ENCODE data around the gene DOCK9. TPM values are rescaled to one million over a fixed set of nuclear protein-coding genes. Genes with fewer than 3 reads are reported as not detected.

The DOCK9 gene
- polyA plus RNA-seq, 1 of the 3 experiments (the other 2 are of a cell fraction), result 16.6 TPM

GRCh38 chr13:98988780-98989179, 10.9 kb upstream of the DOCK9 start:
- POLR2A ChIA-PET, result no interaction called here
- no peaks in the 10 kb centered on the region for H3K9me2 ChIP-seq
- H3K4me3 ChIP-seq (ENCODE audit: low read depth in 2 of 2, low read length in 1 of 2), result no peak overlapping the region
- H3F3A ChIP-seq (replicated peaks; ENCODE audit: insufficient read depth), result no peaks in the 10 kb centered on the region
- no peaks in the 10 kb centered on the region for H3K36me3 ChIP-seq (replicated peaks in 1 of 2; ENCODE audit: control insufficient read depth in 1 of 2, insufficient read depth in 2 of 2, low read length in 1 of 2)
- H3K79me2 ChIP-seq (ENCODE audit: insufficient read depth), result no peaks in the 10 kb centered on the region
- no peaks in the 10 kb centered on the region for H3K9me3 ChIP-seq
- no peaks in the 10 kb centered on the region; a peak in 1 of 4 replicates for H3K4me1 ChIP-seq (ENCODE audit: control insufficient read depth in 1 of 2, insufficient read depth in 2 of 2, low read depth in 1 of 2, low read length in 1 of 2)
- 87% methylated on average over 6 of the region's 6 CpGs for WGBS (ENCODE audit: low lambda C conversion rate)
- H2AFZ ChIP-seq (ENCODE audit: low read depth), result no peak overlapping the region
- no peaks in the 10 kb centered on the region for H4K20me1 ChIP-seq (ENCODE audit: insufficient read depth)
- no peak overlapping the region for H3K9ac ChIP-seq
- DNase-seq, result no peak
- H3K27ac ChIP-seq (ENCODE audit: low read depth in 2 of 2, low read length in 1 of 2), result no peak overlapping the region
- CTCF ChIA-PET, result interaction anchor here (1.3 kb wide), 1 partner anchor 33 kb away, joined by 3 read pairs; no protein-coding TSS in a partner anchor
- H3K27me3 ChIP-seq (ENCODE audit: insufficient read depth), result no peaks in the 10 kb centered on the region
- H3K4me2 ChIP-seq, result no peak overlapping the region
- TF ChIP-seq FOSL2 (IDR thresholded peaks at IDR 0.05; ENCODE audit: borderline replicate concordance, low read depth), result no peak
- TF ChIP-seq SIN3A (IDR thresholded peaks at IDR 0.05; ENCODE audit: borderline replicate concordance, low read depth, low read length), result no peak
- no peak for TF ChIP-seq POLR2AphosphoS5 (IDR thresholded peaks at IDR 0.05; ENCODE audit: low read depth, low read length)
- TF ChIP-seq USF2 (IDR thresholded peaks at IDR 0.05; ENCODE audit: borderline replicate concordance, low read depth, low read length), result no peak

- no peaks in the 10 kb centered on the region for H3K79me2 ChIP-seq (ENCODE audit: insufficient read depth)
- no peak overlapping the region for H3K27ac ChIP-seq (ENCODE audit: low read depth in 2 of 2, low read length in 1 of 2)
- no peaks in the 10 kb centered on the region for H4K20me1 ChIP-seq (ENCODE audit: insufficient read depth)
- H3K27me3 ChIP-seq (ENCODE audit: insufficient read depth), result no peaks in the 10 kb centered on the region
- ChIA-PET POLR2A (no interaction called here), CTCF (interaction anchor here (1.3 kb wide), 1 partner anchor 32 kb away, joined by 3 read pairs; no protein-coding TSS in a partner anchor)
- H3K36me3 ChIP-seq (replicated peaks in 1 of 2; ENCODE audit: control insufficient read depth in 1 of 2, insufficient read depth in 2 of 2, low read length in 1 of 2), result no peaks in the 10 kb centered on the region
- no peak overlapping the region for H3K9ac ChIP-seq
- no peak overlapping the region for H2AFZ ChIP-seq (ENCODE audit: low read depth)
- H3K9me2 ChIP-seq, result no peaks in the 10 kb centered on the region
- no peak overlapping the region for H3K4me2 ChIP-seq
- H3K4me3 ChIP-seq (ENCODE audit: low read depth in 2 of 2, low read length in 1 of 2), result no peak overlapping the region
- H3F3A ChIP-seq (replicated peaks; ENCODE audit: insufficient read depth), result no peaks in the 10 kb centered on the region
- no peak for DNase-seq
- WGBS (ENCODE audit: low lambda C conversion rate), result 85% methylated on average over 5 of the region's 5 CpGs
- H3K4me1 ChIP-seq (ENCODE audit: control insufficient read depth in 1 of 2, insufficient read depth in 2 of 2, low read depth in 1 of 2, low read length in 1 of 2), result peaks cover 0 to under 1% of the 10 kb centered on the region in 2 experiments; a peak in 2 of 4 replicates
- no peaks in the 10 kb centered on the region for H3K9me3 ChIP-seq
- TF ChIP-seq MEF2A (IDR thresholded peaks at IDR 0.05; ENCODE audit: borderline replicate concordance, low read depth) (no peak), IRF3 (IDR thresholded peaks at IDR 0.05; ENCODE audit: low read depth, low read length) (no peak), YY1 (IDR thresholded peaks at IDR 0.05; ENCODE audit: low read depth) (no peak), TCF12 (IDR thresholded peaks at IDR 0.05) (no peak), POLR2AphosphoS5 (IDR thresholded peaks at IDR 0.05; ENCODE audit: low read depth, low read length) (no peak), GATA2 (CRISPR knock-in tag; IDR thresholded peaks at IDR 0.05) (no peak), NRF1 (IDR thresholded peaks at IDR 0.05; ENCODE audit: low read depth, low read length) (no peak), GABPA (IDR thresholded peaks at IDR 0.05; ENCODE audit: low read depth) (no peak), RCOR1 (IDR thresholded peaks at IDR 0.05; ENCODE audit: low read length) (no peak), SIN3A (IDR thresholded peaks at IDR 0.05; ENCODE audit: borderline replicate concordance, low read depth, low read length) (no peak), TEAD4 (IDR thresholded peaks at IDR 0.05; ENCODE audit: borderline replicate concordance, insufficient read depth) (no peak), FOSL2 (IDR thresholded peaks at IDR 0.05; ENCODE audit: borderline replicate concordance, low read depth) (no peak), ZBTB33 (IDR thresholded peaks at IDR 0.05; ENCODE audit: borderline replicate concordance, low read depth) (no peak), JUND (IDR thresholded peaks at IDR 0.05) (no peak), TAF1 (IDR thresholded peaks at IDR 0.05; ENCODE audit: borderline replicate concordance, low read depth, low read length) (no peak), MXI1 (IDR thresholded peaks at IDR 0.05; ENCODE audit: low read depth, low read length) (no peak), USF2 (IDR thresholded peaks at IDR 0.05; ENCODE audit: borderline replicate concordance, low read depth, low read length) (no peak), SMC3 (IDR thresholded peaks at IDR 0.05; ENCODE audit: low read depth, low read length) (no peak)
Measured at GRCh38 chr13:98988277-98988676, 10.4 kb upstream of the DOCK9 start.

Data from SK-N-SH (cell line).